HG02642 (cell line): ENCODE results near the gene NHERF1.

ENCODE experiments used
- ATAC-seq: cut with Tn5 transposase; IDR thresholded peaks from one replicate; pipeline ENCODE4 v1.9.1; 2021; ENCODE audit warnings: mild to moderate bottlenecking; ENCODE audit not compliant: unreplicated experiment, poor library complexity

NHERF1 gene

DNA sequence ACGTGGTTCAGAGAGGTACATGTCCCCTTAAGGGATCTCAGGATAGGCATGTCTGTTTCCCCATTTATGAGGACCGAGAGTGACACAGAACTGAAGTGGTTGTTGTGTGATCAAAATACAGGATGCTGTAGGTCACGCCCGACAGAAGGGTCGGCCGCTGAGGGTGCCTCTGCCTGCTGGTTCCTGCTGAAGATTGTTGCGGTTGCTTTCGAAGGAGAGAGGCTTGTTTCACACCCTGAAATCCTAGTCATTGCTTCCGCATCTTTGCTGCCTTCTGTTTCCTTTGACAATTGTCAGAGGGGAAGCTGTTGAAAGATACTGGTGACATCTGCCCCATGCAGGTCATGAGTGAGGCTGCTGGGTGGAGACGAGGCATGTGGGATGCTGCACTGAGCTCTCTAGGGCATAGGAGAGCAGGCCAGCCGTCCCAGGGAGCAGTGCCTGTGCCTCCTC is 31.5 kb downstream of the NHERF1 start:
- peak; percentile 27 for ATAC-seq

DNA sequence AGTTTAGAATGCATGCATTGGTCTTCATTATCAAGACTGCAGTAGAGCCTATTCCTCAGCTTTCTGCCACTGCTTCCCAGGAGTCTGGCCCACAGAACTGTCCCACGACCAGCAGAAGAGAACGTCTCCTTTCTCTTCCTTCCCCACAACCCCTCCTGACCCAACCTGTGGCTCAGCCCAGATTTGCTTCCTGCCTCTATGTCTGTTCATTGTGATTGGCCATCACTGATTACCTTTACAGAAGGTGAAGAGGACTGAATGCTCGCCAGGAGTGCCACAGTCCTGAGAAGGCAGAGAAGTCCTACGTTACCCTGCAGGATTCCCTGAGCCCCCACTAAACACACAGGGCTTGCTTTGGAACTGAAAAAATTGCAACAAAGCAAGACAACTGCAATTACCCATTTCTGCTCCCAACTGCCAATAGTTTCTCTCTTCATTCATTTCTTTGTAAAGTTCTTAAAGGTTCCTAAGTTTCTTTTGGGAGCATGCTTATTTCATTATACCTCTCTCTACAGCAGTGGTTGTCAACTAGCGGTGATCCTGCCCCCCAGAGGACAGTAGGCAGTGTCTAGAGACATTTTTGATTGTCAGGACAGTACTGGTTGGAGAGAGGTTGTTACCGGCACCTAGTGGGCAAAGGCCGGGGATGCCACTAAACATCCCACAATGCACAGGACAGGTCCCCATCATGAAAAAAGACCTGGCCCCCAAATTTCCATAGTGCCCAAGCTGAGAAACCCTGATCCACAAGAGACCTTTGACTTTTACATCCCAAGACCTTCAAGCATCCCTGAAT is 32.2 kb downstream of the NHERF1 start:
- ATAC-seq: no peak

DNA sequence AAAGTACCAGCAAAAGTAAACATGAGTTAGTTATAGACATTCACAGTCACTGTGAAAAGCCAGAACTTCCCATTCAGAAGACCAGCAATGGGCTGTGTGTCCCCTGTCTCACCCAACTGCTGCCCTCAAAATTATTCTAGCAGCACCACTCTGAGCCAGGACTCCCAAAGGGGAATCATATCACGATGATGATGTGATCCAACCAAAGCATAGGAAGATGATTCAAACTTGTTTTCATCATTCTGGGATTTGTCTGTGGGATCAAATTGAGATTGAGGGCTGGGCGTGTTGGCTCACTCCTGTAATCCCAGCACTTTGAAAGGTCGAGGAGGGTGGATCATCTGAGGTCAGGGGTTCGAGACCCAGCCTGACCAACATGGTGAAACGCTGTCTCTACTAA is 34.1 kb downstream of the NHERF1 start:
- no peak for ATAC-seq

DNA sequence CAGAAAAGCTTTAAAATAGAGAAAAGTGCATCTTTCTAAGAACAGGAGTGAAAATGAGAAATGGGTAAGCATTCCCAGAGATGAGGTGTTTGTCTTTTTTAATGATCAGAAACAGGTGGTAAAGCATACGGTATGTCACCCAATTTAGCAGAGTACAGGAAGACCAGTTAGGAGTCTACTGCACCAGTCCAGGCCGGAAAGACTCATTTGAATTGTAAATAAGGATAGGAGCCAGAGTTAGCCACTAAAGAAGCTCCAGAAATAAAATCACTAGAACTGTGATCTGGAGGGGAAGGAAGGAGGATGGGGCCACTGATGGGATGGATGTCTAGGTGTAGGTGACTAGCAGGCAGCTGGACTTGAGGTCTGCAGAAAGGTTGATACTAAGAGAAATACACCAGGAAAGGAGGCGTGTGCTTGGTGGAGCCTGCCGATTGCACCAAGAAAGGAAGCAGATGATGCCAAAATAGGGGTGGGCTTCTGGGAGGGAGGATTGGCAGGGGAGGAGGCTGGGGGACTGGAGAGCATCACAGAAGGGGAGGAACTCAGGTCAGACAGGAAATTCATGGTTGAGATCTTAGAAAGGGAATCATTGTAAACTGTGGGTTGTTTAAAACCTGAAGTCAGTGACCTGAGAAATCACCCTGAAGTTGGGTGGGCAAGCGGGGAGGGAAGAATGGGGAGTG is 35.8 kb downstream of the NHERF1 start:
- no peak for ATAC-seq

DNA sequence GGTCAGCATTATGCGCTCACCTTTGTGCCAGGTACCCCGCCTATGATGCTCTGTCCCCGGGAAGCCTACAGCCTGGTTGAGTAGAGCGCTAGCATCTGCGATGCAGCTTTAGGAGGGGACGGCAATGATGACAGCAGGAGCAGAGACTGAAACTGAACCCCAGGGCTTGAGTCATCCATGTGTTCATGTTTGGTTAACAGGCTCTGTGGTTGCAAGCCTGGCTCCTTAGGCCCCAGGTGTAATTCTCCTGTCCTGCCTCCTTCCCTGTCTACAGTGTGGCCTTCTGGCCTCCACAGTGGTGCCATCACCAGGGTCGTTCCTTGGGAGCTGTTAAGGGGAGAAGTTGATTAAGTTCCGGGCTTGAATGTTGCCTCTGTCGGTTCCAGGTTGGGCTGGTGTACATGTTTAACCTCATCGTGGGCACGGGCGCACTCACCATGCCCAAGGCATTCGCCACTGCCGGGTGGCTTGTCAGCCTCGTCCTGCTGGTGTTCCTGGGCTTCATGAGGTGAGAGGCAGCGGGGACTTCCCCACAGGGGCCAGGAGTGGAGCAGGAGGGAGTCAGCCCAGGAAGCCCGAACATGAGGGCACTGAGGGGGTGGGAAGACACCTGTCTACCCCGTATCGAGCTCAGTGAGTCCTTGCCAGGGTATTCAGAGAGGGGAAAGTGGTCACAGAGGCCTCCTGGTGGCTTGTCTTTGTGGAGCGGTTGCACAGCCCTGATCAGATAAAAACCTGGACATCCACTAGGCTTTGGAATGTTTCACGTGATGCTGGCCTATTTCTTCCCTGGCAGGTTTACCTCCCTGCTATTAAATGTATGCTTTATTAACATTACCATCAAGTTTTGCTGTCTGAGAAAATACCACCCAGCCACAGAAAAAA is 36.9 kb downstream of the NHERF1 start:
- no peak for ATAC-seq

DNA sequence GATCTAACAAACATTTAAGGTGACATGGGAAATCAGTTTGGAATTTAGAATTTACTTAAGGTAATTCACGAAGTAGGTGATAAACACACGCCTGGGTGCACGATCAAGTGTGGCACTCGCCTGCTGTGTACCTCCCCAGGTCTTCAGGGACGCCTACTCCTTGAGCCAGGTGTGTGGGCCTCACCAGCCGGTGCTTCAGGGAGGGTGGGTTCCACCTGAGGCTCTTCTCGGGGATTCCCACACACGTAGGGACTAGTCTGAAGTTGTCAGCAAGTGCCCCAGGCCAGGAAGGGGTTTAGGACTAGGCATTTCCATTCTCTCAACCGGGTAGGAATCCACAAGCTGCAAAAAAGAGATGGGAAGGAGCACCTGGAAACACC is 37.5 kb downstream of the NHERF1 start:
- ATAC-seq: no peak

DNA sequence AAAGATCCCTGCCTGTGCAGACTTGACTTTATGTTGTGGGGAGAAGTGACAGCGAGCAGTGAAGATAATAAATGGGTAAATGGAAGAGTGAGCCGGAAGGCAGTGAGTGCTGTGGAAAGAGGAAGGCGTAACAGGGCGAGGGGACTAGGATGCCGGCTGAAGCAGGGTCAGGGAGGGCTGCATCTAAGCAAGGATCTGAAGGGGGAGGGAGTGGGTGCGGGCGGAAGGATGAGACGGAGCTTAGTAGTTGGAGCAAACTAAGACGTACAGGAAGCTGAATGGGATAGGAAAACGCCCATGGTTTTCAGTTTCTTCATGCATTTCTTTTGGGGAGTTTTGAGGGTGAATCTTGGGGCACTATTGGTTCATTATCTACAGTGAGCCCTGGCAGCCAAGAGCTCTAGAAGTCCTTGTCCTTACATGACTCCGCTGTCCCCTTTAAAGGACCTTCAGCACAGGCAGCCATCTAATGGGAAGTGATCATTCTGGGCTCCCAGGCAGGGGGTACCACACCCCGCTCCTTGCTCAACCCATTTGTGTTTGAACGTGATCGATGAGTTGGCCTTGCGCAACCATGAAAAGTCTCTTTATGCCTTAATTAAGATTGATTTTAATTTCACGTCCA is 38.1 kb downstream of the NHERF1 start:
- no peak for ATAC-seq

DNA sequence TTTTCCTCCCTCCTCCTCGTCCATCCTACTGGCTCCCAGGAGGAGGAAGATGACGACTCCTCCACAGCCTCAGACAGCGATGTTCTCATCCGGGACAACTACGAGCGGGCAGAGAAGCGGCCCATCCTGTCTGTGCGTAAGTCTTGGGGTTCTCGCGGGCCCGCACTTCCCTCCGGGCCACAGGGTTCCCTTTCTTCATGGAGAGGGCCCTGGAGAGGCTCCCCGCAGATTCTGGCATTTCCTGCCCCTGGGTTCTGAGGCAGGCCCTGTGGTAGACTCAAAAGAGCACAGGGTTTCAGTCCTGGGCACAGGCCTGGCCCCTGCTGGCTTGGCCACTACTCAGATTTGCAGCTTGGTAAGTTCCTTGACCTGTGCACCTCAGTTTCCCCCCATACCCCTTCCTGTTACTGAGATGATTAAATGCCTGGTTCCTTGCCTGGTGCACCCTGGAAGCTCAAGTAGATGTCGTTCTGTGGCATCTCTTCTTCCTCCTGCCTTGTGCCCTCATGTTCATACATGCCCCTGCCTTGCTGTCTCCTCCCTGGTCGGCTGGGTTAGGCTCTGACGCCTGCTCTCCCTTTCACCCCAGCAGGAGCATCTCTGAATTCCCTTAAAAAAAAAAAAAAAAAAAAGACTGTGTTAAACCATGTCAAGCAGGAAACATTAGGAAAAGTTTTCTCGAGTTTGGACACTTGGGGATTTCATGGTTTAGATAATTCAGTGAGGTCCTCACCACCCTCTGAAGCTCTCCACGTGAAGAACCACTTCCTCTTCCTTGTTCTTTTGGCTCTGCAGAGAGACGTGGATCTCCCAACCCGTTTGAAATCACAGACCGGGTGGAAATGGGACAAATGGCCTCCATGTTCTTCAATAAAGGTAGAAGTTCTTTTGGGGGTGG is 42.0 kb downstream of the NHERF1 start:
- no peak for ATAC-seq

DNA sequence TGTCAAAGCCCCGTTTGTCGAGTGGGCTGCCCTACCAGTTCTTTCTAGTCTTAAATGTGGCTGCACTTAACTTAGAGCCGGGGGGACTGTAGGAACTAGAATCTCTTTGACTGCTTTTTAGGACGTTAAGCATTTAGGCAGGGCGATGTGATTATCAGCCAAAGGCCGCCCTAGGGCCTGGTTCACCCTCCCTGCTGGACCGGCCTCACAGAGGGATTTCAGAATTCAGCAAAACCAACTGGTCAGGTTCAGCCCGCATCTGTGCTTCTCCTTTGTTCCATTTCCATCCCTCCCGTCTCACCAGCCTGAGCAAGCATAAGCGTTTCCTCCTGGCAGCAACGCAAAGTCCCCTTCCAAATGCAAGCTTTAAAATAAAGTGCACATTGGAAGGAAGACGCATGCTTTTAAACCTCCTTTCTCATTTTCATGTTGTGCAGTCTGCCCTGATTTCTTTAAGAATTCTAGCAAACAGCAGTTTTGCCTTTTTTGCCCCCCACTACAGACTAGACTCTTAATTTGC is 44.2 kb downstream of the NHERF1 start:
- ATAC-seq: no peak

DNA sequence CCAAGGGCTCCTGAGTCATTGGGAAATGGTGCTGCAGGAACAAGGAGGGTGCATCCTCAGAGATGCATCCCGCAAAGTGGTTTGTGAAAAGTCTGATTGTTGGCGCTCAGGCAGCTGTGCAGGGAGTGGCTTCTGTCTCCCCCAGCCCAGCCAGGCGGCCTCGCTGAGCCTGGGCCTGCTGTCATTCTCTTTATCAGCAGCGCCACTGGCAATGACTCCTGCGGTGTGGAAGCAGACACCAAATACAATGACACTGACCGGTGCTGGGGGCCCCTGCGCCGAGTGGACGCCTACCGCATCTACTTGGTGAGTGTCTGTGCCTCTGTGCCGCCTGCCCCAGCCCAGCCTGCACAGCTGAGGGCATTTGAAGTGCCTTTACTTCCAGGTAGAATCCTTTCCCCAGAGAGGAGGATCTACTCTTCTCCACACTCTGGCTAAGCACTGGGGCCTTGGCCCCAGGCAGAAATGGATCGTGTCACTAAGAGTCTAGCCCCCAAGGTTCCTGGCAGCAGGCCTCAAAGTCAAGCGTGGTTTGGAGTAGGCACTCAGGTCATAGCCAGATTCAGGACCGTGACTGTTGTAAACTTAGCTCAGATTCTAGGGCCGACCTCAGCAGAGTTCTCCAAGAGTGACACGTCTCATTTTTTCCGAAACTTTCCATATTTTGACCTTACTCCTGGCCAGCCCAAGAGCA is 47.0 kb downstream of the NHERF1 start:
- no peak for ATAC-seq

DNA sequence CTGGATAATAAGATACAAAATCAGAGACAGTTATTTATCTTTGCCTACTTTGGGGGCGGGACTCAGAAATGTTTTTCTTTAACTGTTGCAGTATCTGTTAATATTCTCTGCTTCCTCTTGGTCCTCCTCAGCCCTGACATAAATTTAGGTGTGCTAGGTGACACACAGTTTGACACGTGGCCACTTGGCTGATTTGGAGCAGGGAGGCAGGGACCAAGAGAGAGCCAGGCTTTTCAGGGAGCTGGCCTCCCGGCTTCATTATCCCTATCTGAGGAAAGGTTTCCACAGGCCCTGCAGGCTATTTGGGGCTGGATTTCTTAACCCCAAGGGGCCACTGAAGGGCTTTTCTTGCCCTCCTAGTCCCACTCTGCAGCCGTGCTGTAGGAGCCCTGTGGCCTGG is 47.8 kb downstream of the NHERF1 start:
- no peak for ATAC-seq

DNA sequence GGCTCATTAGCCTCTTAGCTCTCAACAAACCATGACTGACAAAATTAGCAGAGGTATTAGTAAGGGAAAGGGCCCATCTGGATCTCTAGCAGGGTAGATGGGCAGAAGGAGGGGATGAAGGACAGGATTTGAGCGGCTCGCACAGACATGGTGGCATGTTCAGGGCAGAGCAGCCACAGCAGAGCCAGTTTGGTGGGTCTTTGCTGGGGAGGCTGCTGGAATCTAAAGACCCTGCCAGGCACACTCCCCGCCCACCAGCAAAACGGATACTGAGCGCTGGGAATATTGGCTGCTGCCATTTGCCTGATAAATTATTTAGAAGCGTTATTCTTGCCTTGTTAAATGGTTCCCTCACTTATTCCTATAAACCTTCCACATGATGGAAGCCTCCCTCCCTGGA is 48.4 kb downstream of the NHERF1 start:
- ATAC-seq: no peak

DNA sequence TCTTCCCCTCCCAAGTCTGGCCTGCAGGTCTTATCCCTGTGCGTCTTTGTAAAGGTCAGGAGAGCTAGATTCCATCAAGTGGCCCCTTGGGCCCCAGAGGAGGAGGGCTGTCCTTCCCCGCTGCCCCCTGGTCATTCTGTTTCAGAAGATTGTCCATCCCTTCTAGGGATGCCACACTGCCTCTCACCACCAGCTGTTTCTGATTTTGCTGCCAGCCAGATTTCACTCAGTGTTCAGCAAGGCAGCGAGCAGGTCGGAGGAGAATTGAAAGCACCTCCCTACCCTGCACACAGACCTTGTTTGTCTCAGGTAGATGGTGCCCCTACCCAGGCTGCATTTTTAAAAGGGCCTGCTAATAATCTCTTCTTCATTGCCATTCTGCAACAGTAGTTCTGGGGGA is 49.4 kb downstream of the NHERF1 start:
- ATAC-seq: no peak

DNA sequence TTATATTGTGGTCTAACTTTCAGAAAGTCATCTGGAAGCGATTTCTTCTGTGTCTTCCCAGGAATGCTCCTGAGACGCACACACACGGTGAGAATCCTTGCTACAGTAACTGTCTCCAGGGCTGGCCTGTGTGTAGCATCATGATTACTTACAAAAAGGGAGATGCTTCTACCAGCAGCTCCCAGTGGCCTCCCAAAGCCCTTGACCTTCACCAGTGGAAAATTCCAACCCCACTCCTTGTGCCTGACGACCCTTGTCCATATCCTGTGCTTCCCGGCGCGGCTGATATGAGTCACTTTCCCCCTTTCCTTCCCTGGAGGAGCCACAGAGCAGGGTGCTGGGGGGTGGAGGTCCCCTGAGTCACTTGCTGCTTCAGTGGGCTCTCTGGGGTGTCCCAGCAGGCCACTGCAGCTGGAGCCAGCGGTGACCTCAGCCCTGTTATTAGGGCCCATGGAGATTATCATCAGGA is 49.8 kb downstream of the NHERF1 start:
- no peak for ATAC-seq

DNA sequence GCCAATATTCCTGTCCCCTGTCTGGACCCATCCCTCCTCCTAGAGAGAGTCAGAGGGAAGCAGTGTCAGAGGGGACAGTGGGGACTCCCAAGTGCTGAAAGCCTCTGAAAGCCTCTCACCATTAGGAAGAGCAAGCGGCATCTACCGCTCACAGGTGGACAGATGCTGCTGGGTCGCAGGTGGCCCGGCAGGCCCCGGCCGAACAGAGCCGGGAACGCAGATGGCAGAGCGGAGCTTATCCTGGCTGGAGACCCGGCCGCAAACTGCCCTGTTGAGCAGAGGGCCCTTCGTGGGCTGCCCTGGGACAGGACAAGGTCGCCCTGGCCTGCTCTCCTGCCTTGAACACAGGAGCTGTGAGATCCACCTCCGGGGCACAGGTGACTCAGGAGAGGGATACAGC is 50.7 kb downstream of the NHERF1 start:
- ATAC-seq: no peak

DNA sequence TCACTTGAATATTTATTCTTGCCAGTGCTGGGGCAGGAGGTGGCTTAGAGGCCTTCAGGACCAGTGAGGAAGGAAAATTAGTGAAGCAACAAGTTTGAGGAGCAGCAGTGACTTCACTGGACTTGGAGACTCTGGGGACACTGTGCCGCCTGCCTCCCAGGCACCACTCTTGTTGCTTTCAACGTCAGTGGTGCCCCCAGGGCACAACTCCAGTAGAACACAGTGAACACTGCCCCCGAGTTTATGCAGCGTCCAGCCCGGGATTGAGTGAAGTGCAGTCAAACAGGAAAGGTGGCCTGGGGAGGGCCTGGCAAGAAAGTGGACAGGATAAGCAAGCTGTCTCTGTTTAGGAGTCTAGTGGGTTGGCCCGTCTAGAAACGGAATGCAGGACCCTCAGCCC is 52.1 kb downstream of the NHERF1 start:
- no peak for ATAC-seq

DNA sequence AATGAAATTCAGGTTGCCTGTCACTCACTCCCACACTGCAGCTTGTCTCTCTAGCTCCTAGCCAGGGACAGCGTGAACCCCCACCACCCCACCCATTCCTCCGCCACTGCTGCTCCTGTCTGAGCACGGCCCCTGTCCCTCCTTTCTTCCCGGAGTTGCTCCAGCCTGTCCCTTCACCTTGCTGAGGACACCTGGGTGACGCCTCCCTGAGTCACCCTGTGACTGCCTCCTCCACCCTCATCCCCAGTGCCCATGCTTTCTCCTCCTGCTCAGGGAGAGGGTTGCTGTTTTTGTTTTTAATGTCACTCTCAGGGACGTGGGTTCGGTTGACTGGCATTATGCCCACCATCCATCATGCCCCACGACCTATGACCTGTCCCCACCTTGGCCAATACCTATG is 53.5 kb downstream of the NHERF1 start:
- ATAC-seq: no peak

DNA sequence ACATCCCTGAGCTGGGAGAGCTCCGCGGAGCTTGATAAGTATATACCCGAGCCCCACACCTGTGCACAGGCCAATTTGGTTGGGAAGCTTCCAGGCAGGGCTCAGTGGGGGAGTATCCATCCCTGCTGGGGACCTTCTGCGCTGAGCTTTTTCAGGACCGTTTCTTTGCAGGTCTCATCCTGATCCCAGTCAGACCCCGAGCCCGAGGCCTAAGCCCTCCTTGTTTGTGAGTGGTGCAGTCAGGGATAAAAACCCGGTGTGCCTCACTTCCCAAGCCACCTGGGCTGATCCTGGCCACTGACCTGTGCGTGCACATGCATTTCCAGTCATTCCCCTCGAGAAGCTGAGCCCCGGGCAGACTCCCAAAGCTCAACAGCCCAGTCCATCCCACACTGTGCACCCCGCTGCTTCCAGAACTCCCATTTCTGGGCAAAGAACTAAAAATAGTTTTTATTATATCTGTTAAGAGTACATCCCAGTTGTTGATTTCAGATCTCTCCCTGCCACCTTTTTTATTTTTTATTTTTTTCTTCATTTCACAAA is 55.0 kb downstream of the NHERF1 start:
- ATAC-seq: no peak
